Loucy (cell line): ENCODE measurements around the gene VANGL1.

Source experiments
- H2AFZ ChIP-seq: fragments of 200-600 bp; sonication (generic); 2 replicates; pipeline ENCODE4 v1.6.0; 2016; ENCODE audit warnings: antibody characterized with exemption, mild to moderate bottlenecking, low read length, moderate library complexity
- H3F3A ChIP-seq: fragments of 200-600 bp; 2 replicates; pipeline ENCODE4 v1.6.0; 2016; ENCODE audit warnings: antibody characterized with exemption, low read depth, mild to moderate bottlenecking
- H3K27me3 ChIP-seq: fragments of 200-600 bp; sonication (generic); 2 replicates; pipeline ENCODE4 v1.6.1; 2014; ENCODE audit warnings: low read length, mild to moderate bottlenecking; ENCODE audit not compliant: insufficient read depth, poor library complexity, severe bottlenecking
- H3K36me3 ChIP-seq: fragments of 200-600 bp; sonication (generic); 2 replicates; pipeline ENCODE4 v1.6.1; 2016; ENCODE audit warnings: low read length; ENCODE audit not compliant: insufficient read depth
- H3K4me1 ChIP-seq: fragments of 200-600 bp; sonication (generic); 2 replicates; pipeline ENCODE4 v1.5.1; 2014; ENCODE audit warnings: low read length, mild to moderate bottlenecking; ENCODE audit not compliant: insufficient read depth, poor library complexity, severe bottlenecking
- H3K4me2 ChIP-seq: fragments of 200-600 bp; sonication (generic); 2 replicates; pipeline ENCODE4 v1.6.0; 2014; ENCODE audit warnings: antibody characterized with exemption, low read length, low read depth, mild to moderate bottlenecking; ENCODE audit not compliant: poor library complexity, severe bottlenecking
- H3K4me3 ChIP-seq: fragments of 200-600 bp; sonication (generic); 2 replicates; pipeline ENCODE4 v1.5.1; 2014; ENCODE audit warnings: low read length, mild to moderate bottlenecking, mixed read lengths; ENCODE audit not compliant: poor library complexity, severe bottlenecking
- H3K79me2 ChIP-seq: fragments of 200-600 bp; sonication (generic); 2 replicates; pipeline ENCODE4 v1.6.1; 2014; ENCODE audit warnings: low read length; ENCODE audit not compliant: insufficient read depth
- H3K9ac ChIP-seq: fragments of 200-600 bp; sonication (generic); 2 replicates; pipeline ENCODE4 v1.6.0; 2014; ENCODE audit warnings: mild to moderate bottlenecking, low read depth, low read length, moderate library complexity; ENCODE audit not compliant: poor library complexity, severe bottlenecking
- H3K9me2 ChIP-seq: fragments of 200-600 bp; sonication (generic); replicated peaks from 2 replicates; pipeline ENCODE4 v1.6.1; 2016; ENCODE audit warnings: low read depth, low read length, mixed read lengths
- H3K9me3 ChIP-seq: fragments of 200-600 bp; sonication (generic); 2 replicates; pipeline ENCODE4 v1.6.1; 2014; ENCODE audit warnings: mild to moderate bottlenecking, antibody characterized with exemption, low read length, low read depth; ENCODE audit not compliant: insufficient read depth
- H4K20me1 ChIP-seq: fragments of 200-600 bp; sonication (generic); 2 replicates; pipeline ENCODE4 v1.6.0; 2014; ENCODE audit warnings: antibody characterized with exemption, low read length, mild to moderate bottlenecking; ENCODE audit not compliant: insufficient read depth, poor library complexity, severe bottlenecking
- CTCF ChIP-seq: fragments of 200-600 bp; sonication (generic); conservative IDR thresholded peaks from 2 replicates; pipeline ENCODE4 v1.5.1; 2014; ENCODE audit warnings: mild to moderate bottlenecking, antibody characterized with exemption, low read length
- EZH2phosphoT487 ChIP-seq: fragments of 200-600 bp; IDR thresholded peaks from 2 replicates; pipeline ENCODE4 v1.6.1; 2018; ENCODE audit warnings: antibody characterized with exemption, mild to moderate bottlenecking, moderate library complexity, borderline replicate concordance

Gene VANGL1

GRCh38 chr1:115641762-115642167, at the start of gene VANGL1:
TSS of gene VANGL1 (plus strand) at chr1:115641970. CDS start at chr1:115651414, 9,444 bp downstream.
- Histone ChIP-seq H3K9ac (peak within 1 kb of the TSS; percentile 86), H3K27me3 (no peaks in the 10 kb centered on the region), H3K9me3 (no peaks in the 10 kb centered on the region; the same call in 1 of the 2 replicates), H3K4me3 (peak within 1 kb of the TSS; percentile 88), H3K9me2 (no peaks in the 10 kb centered on the region), H2AFZ (peak within 1 kb of the TSS; percentile 79), H3F3A (no peaks in the 10 kb centered on the region), H3K79me2 (peaks cover 40% of the 10 kb centered on the region), H3K4me2 (peak within 1 kb of the TSS; percentile 98), H3K36me3 (no peaks in the 10 kb centered on the region), H4K20me1 (peaks cover 19% of the 10 kb centered on the region), H3K4me1 (peaks cover 39% of the 10 kb centered on the region)
- TF ChIP-seq CTCF (no peak), EZH2phosphoT487 (no peak)

GRCh38 chr1:115592264-115592663, 49.5 kb upstream of the VANGL1 start:
- Histone ChIP-seq H4K20me1 (no peaks in the 10 kb centered on the region), H3K9ac (no peak overlapping the region), H3K4me1 (peaks cover 30% of the 10 kb centered on the region), H3K9me3 (peaks cover 13% of the 10 kb centered on the region), H3K9me2 (no peaks in the 10 kb centered on the region), H3K36me3 (no peaks in the 10 kb centered on the region), H3K27me3 (no peaks in the 10 kb centered on the region), H3K4me3 (no peak overlapping the region), H3K4me2 (no peak overlapping the region), H3F3A (no peaks in the 10 kb centered on the region), H2AFZ (no peak overlapping the region), H3K79me2 (no peaks in the 10 kb centered on the region)
- TF ChIP-seq EZH2phosphoT487 (no peak), CTCF (0 out of 2 replicates have a peak, but pooled peaks have one; percentile 11)

GRCh38 chr1:115593365-115594259, 48.2 kb upstream of the VANGL1 start:
- no peak overlapping the region for H3K4me3 ChIP-seq
- TF ChIP-seq CTCF (no peak), EZH2phosphoT487 (no peak)

More at GRCh38 chr1:115593365-115594259, 48.2 kb upstream of the VANGL1 start:
- Histone ChIP-seq H3K36me3 (no peaks in the 10 kb centered on the region), H3K4me2 (no peak overlapping the region), H3K27me3 (no peaks in the 10 kb centered on the region), H3K9ac (peak overlapping the region; percentile 50), H3K9me3 (no peaks in the 10 kb centered on the region; the same call in 1 of the 2 replicates), H4K20me1 (no peaks in the 10 kb centered on the region), H3K4me1 (peaks cover 30% of the 10 kb centered on the region), H3K79me2 (no peaks in the 10 kb centered on the region), H3F3A (no peaks in the 10 kb centered on the region), H2AFZ (0 out of 2 replicates have a peak overlapping the region, but pooled peaks have one; percentile 16), H3K9me2 (no peaks in the 10 kb centered on the region)
